ENCODE data around the gene KXD1.
"Not testable (repeated sequence)": the region's sequence is repeated elsewhere in the genome, so short reads cannot be mapped to it uniquely, and the experiment has no call there.

Gene KXD1

DNA sequence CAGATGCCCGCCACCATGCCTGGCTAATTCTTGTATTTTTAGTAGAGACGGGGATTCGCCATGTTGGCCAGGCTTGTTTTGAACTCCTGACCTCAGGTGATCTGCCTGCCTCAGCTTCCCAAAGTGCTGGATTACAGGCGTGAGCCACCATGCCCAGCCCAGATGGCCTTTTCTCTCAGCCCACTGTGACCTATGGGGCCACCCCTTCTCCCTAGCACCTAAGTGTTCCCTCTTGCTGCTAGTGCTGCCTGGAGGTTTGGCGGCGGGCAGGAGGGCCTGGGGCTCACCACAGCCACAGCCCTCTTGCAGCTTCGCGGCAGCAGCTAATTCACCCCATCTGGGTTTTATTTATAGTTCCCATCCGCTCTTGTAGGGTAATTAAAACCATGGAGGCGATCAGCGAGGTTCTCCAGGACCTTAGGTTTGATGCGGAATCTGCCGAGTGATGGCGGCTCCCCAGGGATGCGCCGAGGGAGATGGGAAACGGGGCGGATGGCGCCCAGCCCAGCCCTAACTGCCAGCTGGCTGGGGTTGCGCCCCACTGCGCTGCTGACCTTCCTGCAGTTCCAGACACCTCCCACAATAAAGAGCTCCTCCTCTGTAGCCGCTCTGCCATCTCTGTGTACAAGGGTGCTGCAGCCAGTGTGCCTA, 34.2 kb downstream of the KXD1 start:
- H3K4me3 ChIP-seq (ENCODE audit: low read length) = no peak overlapping the region
- peak; percentile 86 for DNase-seq (ENCODE audit: low read depth)
- no peak for TF ChIP-seq CTCF (conservative IDR thresholded peaks at IDR 0.05; ENCODE audit: low read length)

DNA sequence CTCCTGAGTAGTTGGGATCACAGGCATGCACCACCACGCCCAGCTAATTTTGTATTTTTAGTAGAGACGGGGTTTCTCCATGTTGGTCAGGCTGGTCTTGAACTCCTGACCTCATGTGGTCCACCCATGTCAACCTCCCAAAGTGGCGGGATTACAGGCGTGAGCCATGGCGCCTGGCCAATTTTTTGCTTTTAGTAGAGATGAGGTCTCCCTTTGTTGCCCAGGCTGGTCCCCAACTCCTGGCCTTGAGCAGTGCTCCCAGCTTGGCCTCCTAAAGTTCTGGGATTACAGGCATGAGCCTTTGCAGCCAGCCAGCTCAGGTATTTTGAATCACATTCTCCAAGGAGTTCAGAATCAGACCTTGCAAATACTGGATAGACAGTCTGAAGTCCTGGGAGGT, 35.1 kb downstream of the KXD1 start:
- not testable (repeated sequence) for H3K4me3 ChIP-seq (ENCODE audit: low read length); DNase-seq (ENCODE audit: low read depth)

DNA sequence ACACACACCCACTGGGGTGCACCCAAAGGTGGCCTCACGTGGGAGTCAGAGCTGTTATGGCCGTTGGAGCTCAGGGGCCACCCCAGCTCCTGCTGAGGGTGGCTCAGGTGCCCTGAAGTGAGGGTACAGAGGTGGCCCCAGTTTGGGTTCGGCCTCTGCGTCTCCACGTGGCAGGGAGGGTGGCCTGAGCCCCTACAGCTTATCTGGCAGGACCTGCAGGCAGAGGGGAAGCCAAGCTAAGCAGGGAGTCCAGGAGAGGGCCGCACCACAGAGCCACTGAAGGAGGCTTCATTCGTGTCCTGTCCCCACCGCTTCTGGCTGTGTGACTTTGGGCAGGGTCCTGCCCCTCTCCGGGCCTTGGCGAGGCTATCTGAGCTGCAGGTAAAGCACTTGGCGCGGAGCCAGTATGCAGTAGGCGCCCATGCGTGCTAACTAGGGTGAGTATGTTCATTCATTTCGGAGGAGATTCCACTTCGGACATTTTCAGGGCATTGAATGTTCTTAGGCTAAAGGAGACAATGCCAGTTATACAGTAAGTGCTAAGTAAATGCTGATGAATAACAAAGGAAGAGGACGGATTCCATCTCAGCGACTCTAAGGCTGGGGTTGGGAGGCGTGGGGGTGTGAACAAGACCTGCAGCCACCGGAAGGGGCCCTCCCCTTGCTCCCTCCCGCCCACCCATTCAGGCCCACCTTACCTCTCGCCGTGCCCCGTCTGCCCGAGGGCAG, 35.9 kb downstream of the KXD1 start:
- no peak for TF ChIP-seq CTCF (conservative IDR thresholded peaks at IDR 0.05; ENCODE audit: low read length)
- no peak for DNase-seq (ENCODE audit: low read depth)
- peak overlapping the region; percentile 37; the same call in 1 of the 2 replicates for H3K4me3 ChIP-seq (ENCODE audit: low read length)

DNA sequence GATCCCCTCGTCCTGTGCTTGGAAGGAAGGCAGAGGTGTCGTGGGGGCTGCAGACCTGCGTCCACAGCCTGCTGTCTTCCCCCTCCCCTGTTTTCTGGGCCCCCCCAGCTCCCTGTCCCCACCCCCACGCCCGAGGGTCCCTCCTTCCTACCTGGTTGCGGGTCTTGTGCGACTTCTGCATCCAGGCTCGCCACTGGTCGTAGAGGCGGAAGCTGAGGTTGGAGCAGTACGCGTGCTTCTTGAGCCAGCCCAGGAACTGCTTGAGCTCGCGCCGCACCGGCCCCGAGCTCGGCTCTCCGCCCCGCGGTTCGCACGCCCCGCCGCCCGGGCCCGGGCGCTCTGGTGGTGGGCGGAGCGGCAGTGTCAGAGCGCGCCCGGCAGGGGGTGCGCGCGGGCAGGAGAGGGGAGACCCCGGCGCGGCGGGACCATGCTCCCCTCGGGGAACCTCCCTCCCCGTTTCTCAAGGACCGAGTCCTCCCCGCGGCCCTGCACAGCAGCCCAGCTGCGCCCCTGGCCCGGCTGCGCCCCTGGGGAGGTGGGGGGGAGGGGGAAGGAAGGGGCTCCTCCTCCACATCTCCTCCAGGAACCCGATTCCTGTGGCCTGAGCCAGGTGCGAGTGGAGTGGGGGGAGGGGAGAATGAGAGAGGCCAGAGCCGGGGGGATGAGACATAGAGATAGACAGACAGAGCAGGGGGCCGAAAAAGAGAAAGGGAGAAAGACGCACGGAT, 36.6 kb downstream of the KXD1 start:
- peak; percentile 76 for DNase-seq (ENCODE audit: low read depth)
- H3K4me3 ChIP-seq (ENCODE audit: low read length) = peak overlapping the region; percentile 48
- peak; percentile 45 for TF ChIP-seq CTCF (conservative IDR thresholded peaks at IDR 0.05; ENCODE audit: low read length)

GRCh38 chr19:18594824-18595373, 37.2 kb downstream of the KXD1 start:
- no peak for TF ChIP-seq CTCF (conservative IDR thresholded peaks at IDR 0.05; ENCODE audit: low read length)
- peak overlapping the region; percentile 48 for H3K4me3 ChIP-seq (ENCODE audit: low read length)
- DNase-seq (ENCODE audit: low read depth) = no peak

GRCh38 chr19:18595475-18595874, 37.8 kb downstream of the KXD1 start:
- no peak overlapping the region for H3K4me3 ChIP-seq (ENCODE audit: low read length)
- TF ChIP-seq CTCF (conservative IDR thresholded peaks at IDR 0.05; ENCODE audit: low read length) = no peak
- no peak for DNase-seq (ENCODE audit: low read depth)

DNA sequence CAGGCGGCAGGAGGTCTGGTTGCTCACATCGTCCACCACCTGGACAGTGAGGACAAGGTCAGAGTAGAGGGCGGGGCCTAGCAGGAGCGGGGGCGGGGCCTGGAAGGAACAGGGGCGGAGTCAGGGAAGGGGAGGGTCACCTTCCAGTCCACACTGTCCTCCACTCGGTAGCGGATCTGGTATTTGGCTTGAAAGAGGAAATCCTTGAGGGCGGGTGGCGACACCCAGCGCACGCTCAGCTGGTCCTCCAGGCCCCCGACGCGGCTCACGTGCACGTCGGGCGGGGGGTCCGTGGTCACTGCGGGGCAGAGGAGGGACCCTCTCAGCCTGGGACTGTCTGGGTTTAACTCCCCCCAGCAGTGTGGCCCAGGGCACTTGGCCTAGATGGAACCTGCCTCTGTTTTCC, 39.1 kb downstream of the KXD1 start:
- H3K4me3 ChIP-seq (ENCODE audit: low read length) = no peak overlapping the region
- peak; percentile 16 for DNase-seq (ENCODE audit: low read depth)
- no peak for TF ChIP-seq CTCF (conservative IDR thresholded peaks at IDR 0.05; ENCODE audit: low read length)

Data from AG10803 (cell line).